ENCODE measurements around the gene LPP. TPM values are rescaled to one million over a fixed set of nuclear protein-coding genes. Genes with fewer than 3 reads are reported as not detected.

Gene LPP
- total RNA-seq, 6 experiments from 2014 or later = 41.5 to 90.5 (median 69.5) TPM

GRCh38 chr3:188559072-188559429 is 405.1 kb downstream of the LPP start:
- 89% methylated on average over 2 of the region's 2 CpGs for WGBS (ENCODE audit: insufficient coverage, low coverage, low lambda C conversion rate, missing lambda C conversion rate)
- Histone ChIP-seq H3K4me3 (no peak overlapping the region), H3K27ac (no peak overlapping the region), H3K27me3 (no peaks in the 10 kb centered on the region), H3K4me1 (peaks cover 0 to 19% (median 5%) of the 10 kb centered on the region in 4 donors), H3K9me3 (no peaks in the 10 kb centered on the region), H3K36me3 (no peaks in the 10 kb centered on the region)
- intact Hi-C loops (cut with DNase I) = no loop called here
- TF ChIP-seq, protein P1, sequence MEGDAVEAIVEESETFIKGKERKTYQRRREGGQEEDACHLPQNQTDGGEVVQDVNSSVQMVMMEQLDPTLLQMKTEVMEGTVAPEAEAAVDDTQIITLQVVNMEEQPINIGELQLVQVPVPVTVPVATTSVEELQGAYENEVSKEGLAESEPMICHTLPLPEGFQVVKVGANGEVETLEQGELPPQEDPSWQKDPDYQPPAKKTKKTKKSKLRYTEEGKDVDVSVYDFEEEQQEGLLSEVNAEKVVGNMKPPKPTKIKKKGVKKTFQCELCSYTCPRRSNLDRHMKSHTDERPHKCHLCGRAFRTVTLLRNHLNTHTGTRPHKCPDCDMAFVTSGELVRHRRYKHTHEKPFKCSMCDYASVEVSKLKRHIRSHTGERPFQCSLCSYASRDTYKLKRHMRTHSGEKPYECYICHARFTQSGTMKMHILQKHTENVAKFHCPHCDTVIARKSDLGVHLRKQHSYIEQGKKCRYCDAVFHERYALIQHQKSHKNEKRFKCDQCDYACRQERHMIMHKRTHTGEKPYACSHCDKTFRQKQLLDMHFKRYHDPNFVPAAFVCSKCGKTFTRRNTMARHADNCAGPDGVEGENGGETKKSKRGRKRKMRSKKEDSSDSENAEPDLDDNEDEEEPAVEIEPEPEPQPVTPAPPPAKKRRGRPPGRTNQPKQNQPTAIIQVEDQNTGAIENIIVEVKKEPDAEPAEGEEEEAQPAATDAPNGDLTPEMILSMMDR (IDR thresholded peaks at IDR 0.05) = no peak
- no peak for TF ChIP-seq POLR2A (IDR thresholded peaks at IDR 0.05)
- DNase-seq (no peak), ATAC-seq (no peak)

GRCh38 chr3:188559856-188560255 is 405.9 kb downstream of the LPP start:
- no peaks in the 10 kb centered on the region for H3K36me3 ChIP-seq
- H3K27me3 ChIP-seq = no peaks in the 10 kb centered on the region
- intact Hi-C loops (cut with DNase I) = no loop called here
- H3K9me3 ChIP-seq = no peaks in the 10 kb centered on the region
- ATAC-seq (no peak), DNase-seq (no peak)
- no peak for TF ChIP-seq POLR2A (IDR thresholded peaks at IDR 0.05)
- TF ChIP-seq, protein P1 (IDR thresholded peaks at IDR 0.05) = no peak
- peaks cover 0 to 19% (median 5%) of the 10 kb centered on the region in 4 donors for H3K4me1 ChIP-seq
- WGBS (ENCODE audit: insufficient coverage, low coverage, low lambda C conversion rate, missing lambda C conversion rate) = 86% methylated on average over 2 of the region's 2 CpGs
- no peak overlapping the region for H3K27ac ChIP-seq
- H3K4me3 ChIP-seq = no peak overlapping the region

DNA sequence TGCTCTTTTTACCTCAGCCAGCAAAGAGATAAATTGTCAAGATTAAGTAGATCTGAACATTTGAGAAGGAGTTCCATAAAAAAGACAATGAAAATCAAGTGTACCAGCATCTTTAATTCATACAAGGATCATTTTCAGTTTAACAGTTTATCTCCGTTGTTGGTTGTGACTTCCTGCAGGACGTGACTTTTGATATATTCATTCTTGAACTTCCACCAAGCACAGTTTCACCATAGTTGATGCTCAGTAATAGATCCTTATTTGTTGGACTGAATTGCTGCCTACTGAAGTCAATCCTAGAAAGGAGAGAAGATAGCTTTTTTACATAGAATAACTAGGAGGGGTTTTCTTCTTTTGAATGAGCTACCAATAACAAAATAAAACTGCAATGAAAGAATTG is 408.2 kb downstream of the LPP start:
- H3K9me3 ChIP-seq = no peaks in the 10 kb centered on the region
- ATAC-seq = no peak
- TF ChIP-seq, protein P1 (IDR thresholded peaks at IDR 0.05) = no peak
- no peak for TF ChIP-seq POLR2A (IDR thresholded peaks at IDR 0.05)
- DNase-seq = no peak
- no peak overlapping the region for H3K4me3 ChIP-seq
- no peak overlapping the region for H3K27ac ChIP-seq
- no peaks in the 10 kb centered on the region for H3K27me3 ChIP-seq
- H3K36me3 ChIP-seq = no peaks in the 10 kb centered on the region
- intact Hi-C loops (cut with DNase I) = no loop called here
- 31% methylated on average over 2 of the region's 2 CpGs for WGBS (ENCODE audit: insufficient coverage, low coverage, low lambda C conversion rate, missing lambda C conversion rate)
- peaks cover 0 to 9% (median 2%) of the 10 kb centered on the region in 4 donors for H3K4me1 ChIP-seq

DNA sequence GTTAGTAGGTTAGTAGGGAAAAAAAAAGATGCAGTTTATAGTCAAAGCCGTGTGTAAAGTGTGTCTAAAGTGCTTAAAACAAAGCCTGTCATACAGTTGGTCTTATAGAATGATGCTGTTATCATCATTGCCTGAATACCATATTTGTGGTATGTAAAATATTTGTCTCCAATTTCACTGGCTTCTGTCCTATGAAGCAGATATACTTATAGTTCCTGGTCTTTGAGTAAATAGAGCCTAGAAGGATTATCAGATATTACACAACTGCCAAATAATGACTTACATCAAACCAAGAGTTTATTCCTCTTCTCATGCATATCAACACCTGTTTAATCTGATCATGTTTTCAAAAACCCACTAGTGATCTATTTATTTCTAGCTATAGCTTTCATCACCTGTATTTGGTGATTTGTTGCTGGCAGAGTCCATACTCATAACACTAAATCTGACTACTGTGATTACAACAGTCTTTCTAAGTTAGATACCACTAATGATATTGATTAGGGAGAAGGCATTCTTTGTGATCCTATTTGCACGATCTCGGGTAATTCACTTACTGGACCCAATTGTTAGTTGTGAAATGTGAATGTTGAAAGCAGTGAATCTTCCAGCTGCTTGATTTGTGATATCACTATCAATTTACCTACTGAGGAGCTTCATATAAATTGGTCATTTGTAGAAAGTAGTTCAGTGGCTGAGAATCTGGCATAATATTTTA is 413.7 kb downstream of the LPP start:
- 55% methylated on average over 3 of the region's 3 CpGs for WGBS (ENCODE audit: insufficient coverage, low coverage, low lambda C conversion rate, missing lambda C conversion rate)
- H3K36me3 ChIP-seq = no peaks in the 10 kb centered on the region
- DNase-seq (no peak), ATAC-seq (peak; percentile 33 to 83 (median 66))
- peaks cover 0 to 21% (median 7%) of the 10 kb centered on the region in 4 donors for H3K4me1 ChIP-seq
- TF ChIP-seq, protein P1 (IDR thresholded peaks at IDR 0.05) = no peak
- no peak for TF ChIP-seq POLR2A (IDR thresholded peaks at IDR 0.05)
- no peaks in the 10 kb centered on the region for H3K27me3 ChIP-seq
- intact Hi-C loops (cut with DNase I) = no loop called here
- H3K9me3 ChIP-seq = no peaks in the 10 kb centered on the region
- no peak overlapping the region for H3K4me3 ChIP-seq
- no peak overlapping the region for H3K27ac ChIP-seq

Data from right lobe of liver (tissue), 6 donors.